ENCODE measurements around the gene IREB2.

- no peak for TF ChIP-seq CTCF (IDR thresholded peaks at IDR 0.05 in 4 of 5, conservative IDR thresholded peaks at IDR 0.05 in 1 of 5)
- TF ChIP-seq POLR2A (IDR thresholded peaks at IDR 0.05): no peak
These were observed 10.1 kb upstream of the IREB2 start for GRCh38 chr15:78427953-78428352.

Data from gastrocnemius medialis (tissue), 4 donors.